ENCODE data around the gene C4orf51.

The C4orf51 gene

GRCh38 chr4:145757188-145757587 lies 77.2 kb downstream of the C4orf51 start:
- H3K27ac ChIP-seq (ENCODE audit: low read depth, low read length): no peak overlapping the region
- H3K27me3 ChIP-seq (ENCODE audit: control insufficient read depth in 1 of 2, insufficient read depth in 2 of 2, low read length in 2 of 2): no peaks in the 10 kb centered on the region
- H3K4me1 ChIP-seq (ENCODE audit: insufficient read depth, low read length): no peaks in the 10 kb centered on the region
- no peak overlapping the region for H3K4me3 ChIP-seq (ENCODE audit: low read depth in 1 of 2, low read length in 2 of 2)
- no peak overlapping the region for H3K9ac ChIP-seq (ENCODE audit: low read length)
- no peaks in the 10 kb centered on the region for H3K9me3 ChIP-seq (ENCODE audit: low read length)
- H3K36me3 ChIP-seq (ENCODE audit: insufficient read depth, low read length): peaks cover 12% of the 10 kb centered on the region

DNA sequence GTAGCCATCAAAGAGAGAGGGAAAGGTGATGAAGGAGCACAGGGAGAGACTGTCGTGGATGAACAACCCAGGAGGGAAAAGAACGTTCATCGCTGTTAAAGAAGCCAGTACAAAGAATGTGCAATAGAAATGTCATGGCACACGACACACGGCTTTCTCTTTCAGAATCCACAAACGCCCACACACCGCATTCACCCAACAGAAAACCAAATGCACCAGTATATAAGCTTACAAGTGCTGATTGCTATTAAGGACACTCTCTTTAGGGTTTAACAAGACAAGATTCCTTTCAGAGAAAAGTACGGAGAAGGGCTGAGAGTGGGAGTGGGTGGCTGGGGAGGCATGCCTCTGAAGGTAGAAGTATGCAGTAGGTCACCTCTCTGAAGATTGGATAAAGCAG lies 80.2 kb downstream of the C4orf51 start:
- H3K4me3 ChIP-seq (ENCODE audit: low read depth in 1 of 2, low read length in 2 of 2): no peak overlapping the region
- H3K36me3 ChIP-seq (ENCODE audit: insufficient read depth, low read length): peaks cover 39% of the 10 kb centered on the region
- H3K9me3 ChIP-seq (ENCODE audit: low read length): no peaks in the 10 kb centered on the region
- no peaks in the 10 kb centered on the region for H3K4me1 ChIP-seq (ENCODE audit: insufficient read depth, low read length)
- no peak overlapping the region for H3K27ac ChIP-seq (ENCODE audit: low read depth, low read length)
- no peak overlapping the region for H3K9ac ChIP-seq (ENCODE audit: low read length)
- H3K27me3 ChIP-seq (ENCODE audit: control insufficient read depth in 1 of 2, insufficient read depth in 2 of 2, low read length in 2 of 2): no peaks in the 10 kb centered on the region

DNA sequence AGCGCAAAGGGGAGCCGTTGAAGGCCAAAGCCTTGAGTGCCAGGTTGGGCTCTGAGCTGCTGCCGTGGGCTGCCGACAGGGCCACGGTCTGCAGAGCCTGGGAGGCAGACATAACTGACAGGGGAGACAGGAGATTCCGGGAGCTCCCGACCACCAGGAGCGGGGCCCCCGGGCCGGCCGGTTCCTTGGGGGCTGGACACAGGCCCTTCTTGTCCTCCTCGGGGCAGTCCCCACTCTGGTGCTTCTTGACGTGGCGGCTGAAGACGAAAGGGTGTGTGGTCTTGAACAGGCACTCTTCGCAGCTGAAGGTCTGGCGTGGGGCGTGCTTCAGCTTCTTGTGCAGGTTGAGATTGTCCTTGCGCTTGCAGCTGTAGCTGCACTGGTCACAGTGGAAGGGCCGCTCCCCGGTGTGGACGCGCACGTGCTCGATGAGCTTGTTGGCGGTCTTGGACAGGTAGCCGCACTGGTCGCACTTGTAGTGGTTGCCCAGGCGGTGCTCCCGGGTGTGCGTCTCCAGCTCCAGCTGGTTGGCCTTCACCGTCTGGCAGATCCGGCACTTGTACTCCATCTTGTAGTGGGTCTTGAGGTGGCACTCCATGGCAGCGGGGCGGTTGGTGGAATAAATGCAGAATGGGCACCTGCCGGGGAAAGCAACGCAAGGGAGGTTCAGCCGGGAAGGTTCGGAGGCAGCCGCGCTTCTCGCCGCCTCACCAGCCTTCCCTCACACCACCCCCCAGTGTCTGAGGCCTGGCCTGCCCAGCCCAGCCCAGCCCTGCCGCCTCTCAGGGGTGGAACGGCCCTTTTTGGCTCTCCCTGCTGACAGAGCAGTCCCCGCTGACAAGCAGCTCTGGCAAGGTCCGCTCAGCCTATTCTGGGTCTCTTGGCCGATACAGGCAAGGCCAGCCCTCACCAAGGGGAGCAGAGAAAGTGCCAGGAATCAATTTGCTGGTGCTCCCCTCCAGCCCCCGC lies 81.3 kb downstream of the C4orf51 start:
- Histone ChIP-seq H3K9ac (ENCODE audit: low read length) (no peak overlapping the region), H3K36me3 (ENCODE audit: insufficient read depth, low read length) (peaks cover 41% of the 10 kb centered on the region), H3K4me3 (ENCODE audit: low read depth in 1 of 2, low read length in 2 of 2) (no peak overlapping the region), H3K27me3 (ENCODE audit: control insufficient read depth in 1 of 2, insufficient read depth in 2 of 2, low read length in 2 of 2) (no peaks in the 10 kb centered on the region), H3K4me1 (ENCODE audit: insufficient read depth, low read length) (no peaks in the 10 kb centered on the region), H3K9me3 (ENCODE audit: low read length) (no peaks in the 10 kb centered on the region), H3K27ac (ENCODE audit: low read depth, low read length) (no peak overlapping the region)

- Histone ChIP-seq H3K9ac (ENCODE audit: low read length) (no peak overlapping the region), H3K9me3 (ENCODE audit: low read length) (no peaks in the 10 kb centered on the region), H3K4me3 (ENCODE audit: low read depth in 1 of 2, low read length in 2 of 2) (no peak overlapping the region), H3K27me3 (ENCODE audit: control insufficient read depth in 1 of 2, insufficient read depth in 2 of 2, low read length in 2 of 2) (no peaks in the 10 kb centered on the region), H3K4me1 (ENCODE audit: insufficient read depth, low read length) (no peaks in the 10 kb centered on the region), H3K36me3 (ENCODE audit: insufficient read depth, low read length) (peaks cover 41% of the 10 kb centered on the region), H3K27ac (ENCODE audit: low read depth, low read length) (no peak overlapping the region)
Measured at GRCh38 chr4:145762719-145763118, 82.8 kb downstream of the C4orf51 start.

DNA sequence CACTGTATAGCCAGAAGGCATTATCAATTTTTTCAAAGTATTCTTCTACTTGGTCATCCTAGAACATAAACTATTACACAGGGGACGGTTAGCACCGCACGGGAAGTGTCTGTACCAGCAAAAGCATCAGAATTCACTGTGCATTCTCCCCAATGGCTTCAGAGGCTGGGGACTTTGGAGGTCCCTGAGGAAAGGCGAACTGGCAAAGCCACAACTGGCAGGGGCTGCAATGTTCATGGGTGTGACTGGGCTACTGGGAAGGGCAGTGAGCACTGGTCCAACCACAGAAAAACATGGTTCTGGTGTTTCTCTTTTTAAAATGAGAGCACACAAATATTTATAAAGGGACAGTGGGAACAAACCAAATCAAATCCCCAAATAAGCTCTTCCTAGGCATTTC lies 83.5 kb downstream of the C4orf51 start:
- no peaks in the 10 kb centered on the region for H3K4me1 ChIP-seq (ENCODE audit: insufficient read depth, low read length)
- H3K27ac ChIP-seq (ENCODE audit: low read depth, low read length): no peak overlapping the region
- no peak overlapping the region for H3K9ac ChIP-seq (ENCODE audit: low read length)
- H3K36me3 ChIP-seq (ENCODE audit: insufficient read depth, low read length): peaks cover 41% of the 10 kb centered on the region
- H3K9me3 ChIP-seq (ENCODE audit: low read length): no peaks in the 10 kb centered on the region
- H3K27me3 ChIP-seq (ENCODE audit: control insufficient read depth in 1 of 2, insufficient read depth in 2 of 2, low read length in 2 of 2): no peaks in the 10 kb centered on the region
- H3K4me3 ChIP-seq (ENCODE audit: low read depth in 1 of 2, low read length in 2 of 2): no peak overlapping the region

- Histone ChIP-seq H3K27ac (ENCODE audit: low read depth, low read length) (no peak overlapping the region), H3K9me3 (ENCODE audit: low read length) (no peaks in the 10 kb centered on the region), H3K9ac (ENCODE audit: low read length) (no peak overlapping the region), H3K36me3 (ENCODE audit: insufficient read depth, low read length) (peaks cover 31% of the 10 kb centered on the region), H3K4me3 (ENCODE audit: low read depth in 1 of 2, low read length in 2 of 2) (no peak overlapping the region), H3K27me3 (ENCODE audit: control insufficient read depth in 1 of 2, insufficient read depth in 2 of 2, low read length in 2 of 2) (no peaks in the 10 kb centered on the region), H3K4me1 (ENCODE audit: insufficient read depth, low read length) (no peaks in the 10 kb centered on the region)
Measured at GRCh38 chr4:145766273-145766672, 86.3 kb downstream of the C4orf51 start.

GRCh38 chr4:145769450-145770037 lies 89.6 kb downstream of the C4orf51 start:
- Histone ChIP-seq H3K27ac (ENCODE audit: low read depth, low read length) (no peak overlapping the region), H3K36me3 (ENCODE audit: insufficient read depth, low read length) (peaks cover 10% of the 10 kb centered on the region), H3K27me3 (ENCODE audit: control insufficient read depth in 1 of 2, insufficient read depth in 2 of 2, low read length in 2 of 2) (no peaks in the 10 kb centered on the region), H3K4me1 (ENCODE audit: insufficient read depth, low read length) (peaks cover 20% of the 10 kb centered on the region), H3K9ac (ENCODE audit: low read length) (no peak overlapping the region), H3K9me3 (ENCODE audit: low read length) (no peaks in the 10 kb centered on the region), H3K4me3 (ENCODE audit: low read depth in 1 of 2, low read length in 2 of 2) (no peak overlapping the region)

DNA sequence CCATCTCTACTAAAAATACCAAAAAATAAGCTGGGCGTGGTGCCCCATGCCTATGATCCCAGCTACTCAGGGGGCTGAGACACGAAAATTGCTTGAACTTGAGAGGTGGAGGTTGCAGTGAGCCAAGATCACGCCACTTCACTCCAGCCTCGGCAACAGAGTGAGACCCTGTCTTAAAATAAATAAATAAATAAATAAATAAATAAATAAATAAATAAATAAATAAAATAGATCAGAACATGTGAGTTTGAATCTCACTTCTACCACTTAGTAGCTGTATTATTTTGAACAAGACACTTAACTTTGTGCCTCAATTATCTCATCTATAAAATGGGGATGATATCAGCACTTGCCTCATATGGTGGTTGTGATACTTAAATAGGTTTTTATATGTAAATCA lies 90.2 kb downstream of the C4orf51 start:
- Histone ChIP-seq H3K9ac (ENCODE audit: low read length) (no peak overlapping the region), H3K27me3 (ENCODE audit: control insufficient read depth in 1 of 2, insufficient read depth in 2 of 2, low read length in 2 of 2) (no peaks in the 10 kb centered on the region), H3K9me3 (ENCODE audit: low read length) (no peaks in the 10 kb centered on the region), H3K27ac (ENCODE audit: low read depth, low read length) (no peak overlapping the region), H3K4me3 (ENCODE audit: low read depth in 1 of 2, low read length in 2 of 2) (no peak overlapping the region), H3K36me3 (ENCODE audit: insufficient read depth, low read length) (peaks cover 10% of the 10 kb centered on the region), H3K4me1 (ENCODE audit: insufficient read depth, low read length) (peaks cover 22% of the 10 kb centered on the region)

- Histone ChIP-seq H3K27ac (ENCODE audit: low read depth, low read length) (no peak overlapping the region), H3K36me3 (ENCODE audit: insufficient read depth, low read length) (peaks cover 15% of the 10 kb centered on the region), H3K9ac (ENCODE audit: low read length) (no peak overlapping the region), H3K4me1 (ENCODE audit: insufficient read depth, low read length) (peaks cover 22% of the 10 kb centered on the region), H3K9me3 (ENCODE audit: low read length) (no peaks in the 10 kb centered on the region), H3K27me3 (ENCODE audit: control insufficient read depth in 1 of 2, insufficient read depth in 2 of 2, low read length in 2 of 2) (no peaks in the 10 kb centered on the region), H3K4me3 (ENCODE audit: low read depth in 1 of 2, low read length in 2 of 2) (no peak overlapping the region)
Measured at GRCh38 chr4:145772347-145772746, 92.4 kb downstream of the C4orf51 start.

GRCh38 chr4:145773581-145774234 lies 93.8 kb downstream of the C4orf51 start:
- H3K4me1 ChIP-seq (ENCODE audit: insufficient read depth, low read length): peaks cover 22% of the 10 kb centered on the region
- H3K27ac ChIP-seq (ENCODE audit: low read depth, low read length): peak overlapping the region; percentile 78
- no peak overlapping the region for H3K9ac ChIP-seq (ENCODE audit: low read length)
- H3K27me3 ChIP-seq (ENCODE audit: control insufficient read depth in 1 of 2, insufficient read depth in 2 of 2, low read length in 2 of 2): no peaks in the 10 kb centered on the region
- no peak overlapping the region for H3K4me3 ChIP-seq (ENCODE audit: low read depth in 1 of 2, low read length in 2 of 2)
- H3K36me3 ChIP-seq (ENCODE audit: insufficient read depth, low read length): peaks cover 15% of the 10 kb centered on the region
- H3K9me3 ChIP-seq (ENCODE audit: low read length): no peaks in the 10 kb centered on the region

GRCh38 chr4:145774473-145774872 lies 94.5 kb downstream of the C4orf51 start:
- peak overlapping the region; percentile 78 for H3K27ac ChIP-seq (ENCODE audit: low read depth, low read length)
- H3K4me3 ChIP-seq (ENCODE audit: low read depth in 1 of 2, low read length in 2 of 2): no peak overlapping the region
- H3K27me3 ChIP-seq (ENCODE audit: control insufficient read depth in 1 of 2, insufficient read depth in 2 of 2, low read length in 2 of 2): no peaks in the 10 kb centered on the region
- H3K4me1 ChIP-seq (ENCODE audit: insufficient read depth, low read length): peaks cover 22% of the 10 kb centered on the region
- no peaks in the 10 kb centered on the region for H3K9me3 ChIP-seq (ENCODE audit: low read length)
- H3K9ac ChIP-seq (ENCODE audit: low read length): no peak overlapping the region
- peaks cover 15% of the 10 kb centered on the region for H3K36me3 ChIP-seq (ENCODE audit: insufficient read depth, low read length)
